ENCODE data around the gene TUFT1. TPM values are rescaled to one million over a fixed set of nuclear protein-coding genes. Genes with fewer than 3 reads are reported as not detected.

The TUFT1 gene
- total and polyA plus RNA-seq, 10 of the 15 experiments (the other 5 are each of a cell fraction or from before 2014, with no cell fraction given), result 0.08 to 4.3 (median 3.2) TPM

DNA sequence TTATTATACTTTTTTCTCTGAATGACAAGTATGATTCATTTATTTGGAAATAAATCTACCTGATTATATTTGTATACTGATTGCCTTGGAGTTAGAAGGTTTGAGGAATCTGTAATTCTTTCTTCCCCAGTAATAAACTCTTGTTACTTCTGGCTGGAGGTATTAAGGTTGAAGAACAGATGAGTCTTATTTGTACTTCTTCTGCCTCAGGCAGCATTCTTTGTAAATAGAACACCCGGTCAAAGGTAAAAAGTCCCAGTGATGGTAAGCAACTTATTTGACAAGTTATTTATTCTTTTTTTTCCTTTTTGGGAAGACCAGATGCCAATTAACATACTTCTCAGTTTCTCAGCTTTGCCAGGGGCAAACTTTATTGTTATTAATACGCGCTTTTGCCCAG is 84.7 kb downstream of the TUFT1 start:
- TF ChIP-seq MTA3 (IDR thresholded peaks at IDR 0.05; ENCODE audit: borderline replicate concordance, low read length) (no peak), EZH2 (IDR thresholded peaks at IDR 0.05; ENCODE audit: borderline replicate concordance, control insufficient read depth, low read depth, low read length) (no peak), RELA (IDR thresholded peaks at IDR 0.05; ENCODE audit: borderline replicate concordance, partially characterized antibody) (no peak), SRF (IDR thresholded peaks at IDR 0.05; ENCODE audit: low read depth in 2 of 2, low read length in 2 of 2) (no peak), SPI1 (IDR thresholded peaks at IDR 0.05; ENCODE audit: borderline replicate concordance, insufficient read depth, low read depth, low read length) (no peak), ZSCAN29 (IDR thresholded peaks at IDR 0.05) (no peak), RB1 (IDR thresholded peaks at IDR 0.05; ENCODE audit: borderline replicate concordance) (no peak), FOXM1 (IDR thresholded peaks at IDR 0.05; ENCODE audit: low read depth, low read length) (no peak), IKZF2 (IDR thresholded peaks at IDR 0.05) (no peak), ZNF217 (IDR thresholded peaks at IDR 0.05) (no peak), CHD4 (IDR thresholded peaks at IDR 0.05) (no peak)
- TF ChIP-seq, protein P1, sequence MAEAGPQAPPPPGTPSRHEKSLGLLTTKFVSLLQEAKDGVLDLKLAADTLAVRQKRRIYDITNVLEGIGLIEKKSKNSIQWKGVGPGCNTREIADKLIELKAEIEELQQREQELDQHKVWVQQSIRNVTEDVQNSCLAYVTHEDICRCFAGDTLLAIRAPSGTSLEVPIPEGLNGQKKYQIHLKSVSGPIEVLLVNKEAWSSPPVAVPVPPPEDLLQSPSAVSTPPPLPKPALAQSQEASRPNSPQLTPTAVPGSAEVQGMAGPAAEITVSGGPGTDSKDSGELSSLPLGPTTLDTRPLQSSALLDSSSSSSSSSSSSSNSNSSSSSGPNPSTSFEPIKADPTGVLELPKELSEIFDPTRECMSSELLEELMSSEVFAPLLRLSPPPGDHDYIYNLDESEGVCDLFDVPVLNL (IDR thresholded peaks at IDR 0.05; ENCODE audit: low read depth, low read length), result no peak
- TF ChIP-seq, protein P2, sequence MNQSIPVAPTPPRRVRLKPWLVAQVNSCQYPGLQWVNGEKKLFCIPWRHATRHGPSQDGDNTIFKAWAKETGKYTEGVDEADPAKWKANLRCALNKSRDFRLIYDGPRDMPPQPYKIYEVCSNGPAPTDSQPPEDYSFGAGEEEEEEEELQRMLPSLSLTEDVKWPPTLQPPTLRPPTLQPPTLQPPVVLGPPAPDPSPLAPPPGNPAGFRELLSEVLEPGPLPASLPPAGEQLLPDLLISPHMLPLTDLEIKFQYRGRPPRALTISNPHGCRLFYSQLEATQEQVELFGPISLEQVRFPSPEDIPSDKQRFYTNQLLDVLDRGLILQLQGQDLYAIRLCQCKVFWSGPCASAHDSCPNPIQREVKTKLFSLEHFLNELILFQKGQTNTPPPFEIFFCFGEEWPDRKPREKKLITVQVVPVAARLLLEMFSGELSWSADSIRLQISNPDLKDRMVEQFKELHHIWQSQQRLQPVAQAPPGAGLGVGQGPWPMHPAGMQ (IDR thresholded peaks at IDR 0.05; ENCODE audit: borderline replicate concordance), result no peak
- TF ChIP-seq, protein P3, sequence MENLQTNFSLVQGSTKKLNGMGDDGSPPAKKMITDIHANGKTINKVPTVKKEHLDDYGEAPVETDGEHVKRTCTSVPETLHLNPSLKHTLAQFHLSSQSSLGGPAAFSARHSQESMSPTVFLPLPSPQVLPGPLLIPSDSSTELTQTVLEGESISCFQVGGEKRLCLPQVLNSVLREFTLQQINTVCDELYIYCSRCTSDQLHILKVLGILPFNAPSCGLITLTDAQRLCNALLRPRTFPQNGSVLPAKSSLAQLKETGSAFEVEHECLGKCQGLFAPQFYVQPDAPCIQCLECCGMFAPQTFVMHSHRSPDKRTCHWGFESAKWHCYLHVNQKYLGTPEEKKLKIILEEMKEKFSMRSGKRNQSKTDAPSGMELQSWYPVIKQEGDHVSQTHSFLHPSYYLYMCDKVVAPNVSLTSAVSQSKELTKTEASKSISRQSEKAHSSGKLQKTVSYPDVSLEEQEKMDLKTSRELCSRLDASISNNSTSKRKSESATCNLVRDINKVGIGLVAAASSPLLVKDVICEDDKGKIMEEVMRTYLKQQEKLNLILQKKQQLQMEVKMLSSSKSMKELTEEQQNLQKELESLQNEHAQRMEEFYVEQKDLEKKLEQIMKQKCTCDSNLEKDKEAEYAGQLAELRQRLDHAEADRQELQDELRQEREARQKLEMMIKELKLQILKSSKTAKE (IDR thresholded peaks at IDR 0.05; ENCODE audit: low read depth, poor library complexity, severe bottlenecking), result no peak
- H3K4me3 ChIP-seq, result no peak overlapping the region
- BruUV-seq (replicated peaks), result no TSS peak
- in situ Hi-C loops (cut with MboI), result no loop called here
- ATAC-seq (no peak), FAIRE-seq (no peak), DNase-seq (ENCODE audit: low read depth, low spot score) (no peak)
- no peaks in the 10 kb centered on the region for H4K20me1 ChIP-seq (ENCODE audit: control insufficient read depth, insufficient read depth)
- peaks cover 5% of the 10 kb centered on the region for H3K79me2 ChIP-seq (ENCODE audit: control insufficient read depth, insufficient read depth, low read length)
- no peak overlapping the region for H3K4me2 ChIP-seq (ENCODE audit: control insufficient read depth, insufficient read depth)
- no peaks in the 10 kb centered on the region for H3K36me3 ChIP-seq (ENCODE audit: control insufficient read depth in 2 of 2, insufficient read depth in 2 of 2, low read length in 1 of 2)
- ChIA-PET SMC1A (ENCODE audit: uncharacterized antibody, unreplicated experiment) (interaction anchor here (1.2 to 1.4 kb wide), 2 partner anchors 14 kb away, joined by 3 read pairs; no protein-coding TSS in a partner anchor), RAD21 (ENCODE audit: unreplicated experiment) (no interaction called here), POLR2A (interaction anchor here (0.9 to 1.3 kb wide), 2 partner anchors 10 to 11 kb away, joined by 3 read pairs; no protein-coding TSS in a partner anchor), CTCF (interaction anchor here (0.6 kb wide), 1 partner anchor 525 kb away, joined by 3 read pairs; no protein-coding TSS in a partner anchor)
- no peaks in the 10 kb centered on the region for H3K9me3 ChIP-seq (replicated peaks; ENCODE audit: control insufficient read depth, insufficient read depth, low read length)
- H3K4me1 ChIP-seq (ENCODE audit: control insufficient read depth, insufficient read depth, low read length), result peaks cover 6% of the 10 kb centered on the region
- no peak overlapping the region for H2AFZ ChIP-seq (ENCODE audit: control insufficient read depth, low read depth, low read length)
- intact Hi-C loops (cut with micrococcal nuclease; ENCODE audit: unreplicated experiment), result no loop called here
- no peak overlapping the region for H3K27ac ChIP-seq (ENCODE audit: control insufficient read depth, insufficient read depth)
- 100% methylated on average over 3 of the region's 3 CpGs for WGBS (ENCODE audit: insufficient coverage, insufficient replicate concordance, low lambda C conversion rate, missing lambda C conversion rate)
- no peaks in the 10 kb centered on the region for H3K27me3 ChIP-seq (replicated peaks in 1 of 2; ENCODE audit: control insufficient read depth in 2 of 2, insufficient read depth in 2 of 2, low read length in 1 of 2)
- no peak overlapping the region for H3K9ac ChIP-seq (ENCODE audit: control insufficient read depth, insufficient read depth, low read length)

All from GM12878 (cell line).